ENCODE data around the gene CXADR.

CXADR gene

DNA sequence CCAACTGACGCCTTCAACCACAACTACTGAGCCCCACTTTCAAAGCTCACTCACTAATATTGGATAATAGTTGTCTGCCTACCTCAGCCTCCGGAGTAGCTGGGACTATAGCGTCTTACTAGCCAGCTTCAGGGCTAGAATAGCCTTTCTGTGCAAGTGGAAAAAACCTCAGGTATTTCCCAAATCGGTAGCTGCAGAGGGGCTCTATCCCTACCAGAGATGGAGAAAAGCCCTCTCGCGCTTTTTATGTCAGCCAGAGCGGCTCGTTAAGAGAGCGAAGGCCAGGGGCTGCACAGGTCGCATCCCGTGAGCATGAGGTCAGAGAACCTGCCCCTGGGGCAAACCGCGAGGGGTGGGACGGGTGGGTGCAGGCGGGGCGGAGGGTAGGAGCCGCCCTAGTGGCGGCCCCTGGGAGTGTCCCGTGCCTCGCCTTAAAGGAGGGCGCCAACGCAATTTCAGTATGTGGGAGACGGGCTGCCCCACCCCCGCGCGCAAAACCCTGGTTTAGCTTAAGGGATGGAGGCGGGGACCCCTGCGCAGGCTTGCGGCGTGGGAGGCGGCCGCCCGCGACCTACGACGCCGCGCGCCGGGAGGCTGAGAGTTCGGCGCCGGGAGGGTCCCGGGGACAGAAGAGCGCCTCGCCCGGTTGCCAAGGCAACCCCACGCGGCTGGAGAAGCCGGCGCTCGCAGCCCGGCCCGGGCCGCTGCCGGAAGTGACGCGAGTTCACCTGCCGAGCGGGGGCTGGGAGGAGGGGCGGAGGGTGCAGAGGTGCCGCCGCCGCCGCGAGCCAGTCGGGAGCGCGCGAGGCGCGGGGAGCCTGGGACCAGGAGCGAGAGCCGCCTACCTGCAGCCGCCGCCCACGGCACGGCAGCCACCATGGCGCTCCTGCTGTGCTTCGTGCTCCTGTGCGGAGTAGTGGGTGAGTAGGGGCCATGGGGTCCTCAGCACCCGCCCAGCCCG is at the start of gene CXADR:
TSS of gene CXADR (plus strand) at position 791 of the 961 bp plus-strand sequence. CDS start at position 878, 87 bp downstream.
- peak within 1 kb of the TSS; percentile 76 for H3K4me3 ChIP-seq (ENCODE audit: low read depth, low read length)
- peak; percentile 69 for DNase-seq (ENCODE audit: low read depth)
- peak; percentile 60 for TF ChIP-seq CTCF (conservative IDR thresholded peaks at IDR 0.05; ENCODE audit: low read depth, low read length)

GRCh38 chr21:17466166-17466565 is 46.7 kb upstream of the CXADR start:
- TF ChIP-seq CTCF (conservative IDR thresholded peaks at IDR 0.05; ENCODE audit: low read depth, low read length): no peak
- DNase-seq (ENCODE audit: low read depth): peak; percentile 71
- no peak overlapping the region for H3K4me3 ChIP-seq (ENCODE audit: low read depth, low read length)

DNA sequence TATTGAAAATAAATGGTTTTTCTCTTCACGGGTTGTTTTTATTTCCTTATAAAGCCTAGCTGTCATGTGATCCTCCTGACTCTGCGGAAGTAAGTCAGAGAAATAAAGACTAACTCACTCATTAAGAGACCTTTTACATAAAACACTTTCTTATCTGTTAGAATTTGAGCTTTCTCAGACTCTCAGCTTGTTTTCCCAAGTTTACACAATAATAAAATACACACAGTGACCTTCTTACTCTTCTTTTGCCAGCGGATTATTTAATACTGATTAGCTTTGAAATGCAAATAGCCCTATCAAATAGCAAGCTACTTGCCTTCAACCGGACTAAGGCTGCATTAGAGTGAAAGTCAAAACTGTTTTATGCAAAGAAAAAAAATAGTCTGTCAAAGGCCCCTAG is 45.5 kb upstream of the CXADR start:
- peak; percentile 59 for DNase-seq (ENCODE audit: low read depth)
- no peak overlapping the region for H3K4me3 ChIP-seq (ENCODE audit: low read depth, low read length)
- no peak for TF ChIP-seq CTCF (conservative IDR thresholded peaks at IDR 0.05; ENCODE audit: low read depth, low read length)

DNA sequence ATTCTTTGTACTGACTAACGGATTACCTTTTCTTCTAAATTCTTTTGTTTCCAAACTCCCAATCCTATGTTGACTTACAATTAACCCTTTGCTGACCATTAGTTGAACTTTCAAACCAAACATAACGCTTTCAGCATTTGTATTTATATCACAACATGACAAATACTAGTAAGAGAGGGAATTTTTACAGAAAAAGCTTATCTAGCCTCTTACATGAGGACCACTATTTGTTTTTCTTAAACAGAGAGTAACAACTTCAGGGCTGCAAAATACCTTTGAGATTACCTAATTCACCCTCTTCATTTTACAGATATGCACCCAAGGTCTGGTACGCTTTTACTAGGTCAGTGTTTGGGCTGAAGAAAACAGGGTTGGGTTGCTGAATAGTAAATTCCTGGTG is 45.0 kb upstream of the CXADR start:
- peak; percentile 53 for DNase-seq (ENCODE audit: low read depth)
- TF ChIP-seq CTCF (conservative IDR thresholded peaks at IDR 0.05; ENCODE audit: low read depth, low read length): no peak
- no peak overlapping the region for H3K4me3 ChIP-seq (ENCODE audit: low read depth, low read length)

- no peak for DNase-seq (ENCODE audit: low read depth)
- TF ChIP-seq CTCF (conservative IDR thresholded peaks at IDR 0.05; ENCODE audit: low read depth, low read length): no peak
- H3K4me3 ChIP-seq (ENCODE audit: low read depth, low read length): no peak overlapping the region
These were observed 44.1 kb upstream of the CXADR start for GRCh38 chr21:17468698-17469097.

DNA sequence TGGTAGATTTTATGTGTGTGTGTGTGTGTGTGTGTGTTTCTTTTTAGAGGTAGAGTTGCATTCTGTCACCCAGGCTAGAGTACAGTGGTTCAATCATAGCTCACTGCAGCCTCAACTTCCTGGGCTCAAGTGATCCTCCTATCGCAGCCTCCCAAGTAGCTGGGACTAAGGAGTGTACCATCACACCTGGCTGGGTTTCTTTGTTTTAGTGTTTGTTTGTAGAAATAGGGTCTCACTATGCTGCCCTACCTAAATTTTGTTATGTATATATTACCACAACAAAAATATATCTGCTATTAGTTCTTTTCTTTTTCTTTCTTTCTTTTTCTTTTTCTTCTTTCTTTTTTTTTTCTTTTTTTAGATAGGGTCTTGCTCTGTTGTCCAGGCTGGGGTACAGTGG is 43.1 kb upstream of the CXADR start:
- TF ChIP-seq CTCF (conservative IDR thresholded peaks at IDR 0.05; ENCODE audit: low read depth, low read length): no peak
- DNase-seq (ENCODE audit: low read depth): no peak

DNA sequence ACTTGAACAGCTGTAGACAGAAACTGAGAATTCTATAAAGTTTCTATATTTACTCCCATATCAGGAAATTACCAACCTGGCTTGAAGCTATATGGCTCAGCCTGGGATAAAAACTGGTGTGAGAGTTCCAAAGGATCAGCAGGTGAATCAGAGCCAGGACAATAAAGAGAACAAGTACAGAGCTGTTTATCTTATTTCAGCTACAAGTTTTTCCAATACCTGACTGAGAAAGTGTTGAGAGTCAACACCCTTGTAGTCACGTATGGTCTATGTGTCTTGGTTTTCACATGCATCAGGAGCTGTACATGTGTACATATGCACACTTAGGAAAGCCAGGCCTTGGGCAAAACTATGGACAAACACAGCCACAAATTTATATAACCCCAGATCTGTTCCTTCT is 40.7 kb upstream of the CXADR start:
- TF ChIP-seq CTCF (conservative IDR thresholded peaks at IDR 0.05; ENCODE audit: low read depth, low read length): no peak
- no peak for DNase-seq (ENCODE audit: low read depth)
- H3K4me3 ChIP-seq (ENCODE audit: low read depth, low read length): no peak overlapping the region

More for the DNA sequence above, 43.1 kb upstream of the CXADR start:
- H3K4me3 ChIP-seq (ENCODE audit: low read depth, low read length): no peak overlapping the region

Data from choroid plexus epithelial cell (primary cell).